GM21423 (cell line): ENCODE data around the gene MRPS18C.
"Not testable (repeated sequence)": the region's sequence is repeated elsewhere in the genome, so short reads cannot be mapped to it uniquely, and the experiment has no call there.

Experiments
- ATAC-seq: cut with Tn5 transposase; IDR thresholded peaks from one replicate; pipeline ENCODE4 v1.9.1; 2021; ENCODE audit warnings: mild to moderate bottlenecking, moderate library complexity; ENCODE audit not compliant: unreplicated experiment

Gene MRPS18C

DNA sequence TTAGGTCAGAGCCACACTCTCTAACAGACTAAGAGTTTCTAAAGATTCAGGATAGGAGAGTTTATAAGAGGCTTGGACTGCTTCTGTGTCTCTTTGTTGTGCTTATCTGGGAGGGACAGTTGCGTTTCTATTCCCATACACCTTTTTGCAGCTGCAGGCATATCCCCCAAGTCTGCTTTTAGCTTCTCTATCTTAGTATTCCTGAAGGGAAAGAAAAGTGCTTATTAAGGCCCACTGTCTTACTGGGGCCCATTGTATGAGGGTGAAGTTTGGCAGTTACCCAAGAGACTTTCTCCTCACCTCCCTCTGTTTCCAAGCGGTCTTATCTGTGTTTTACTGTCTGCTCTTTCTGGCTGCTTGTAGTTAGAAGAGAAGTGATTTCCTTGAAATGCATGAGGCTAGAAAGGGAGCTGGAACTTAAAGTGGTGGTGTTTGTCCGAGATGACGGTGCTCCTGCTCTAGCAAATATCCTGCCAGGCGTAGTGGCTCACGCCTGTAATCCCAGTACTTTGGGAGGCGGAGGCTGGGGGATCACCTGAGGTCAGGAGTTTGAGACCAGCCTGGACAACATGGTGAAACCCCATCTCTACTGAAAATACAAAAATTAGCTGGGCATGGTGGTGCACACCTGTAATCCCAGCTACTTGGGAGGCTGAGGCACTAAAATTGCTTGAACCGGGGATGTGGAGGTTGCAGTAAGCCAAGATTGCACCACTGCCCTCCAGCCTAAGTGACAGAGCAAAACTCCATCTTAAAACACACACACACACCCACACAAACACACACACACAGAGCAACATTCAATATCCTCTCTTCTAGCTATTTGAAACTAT is 40.4 kb downstream of the MRPS18C start:
- not testable (repeated sequence) for ATAC-seq

DNA sequence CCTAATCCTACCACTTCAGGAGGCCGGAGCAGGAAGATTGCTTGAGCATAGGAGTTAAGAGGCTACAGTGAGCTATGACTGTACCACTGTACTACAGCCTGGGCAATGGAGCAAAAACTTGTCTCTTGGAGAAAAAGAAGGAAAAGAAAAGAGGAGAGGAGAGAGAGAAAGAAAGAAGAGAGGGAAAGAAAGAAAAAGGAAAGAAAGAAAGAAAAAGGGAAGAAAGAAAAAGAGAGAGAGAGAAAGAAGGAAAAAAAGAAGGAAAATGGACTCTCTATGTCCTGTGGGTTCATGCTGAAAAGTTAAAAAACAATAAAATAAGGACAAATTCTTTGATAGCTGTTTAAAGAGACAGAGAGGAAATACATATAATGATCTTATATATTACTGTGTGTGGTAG is 42.3 kb downstream of the MRPS18C start:
- no peak for ATAC-seq

GRCh38 chr4:83501671-83502070 is 45.8 kb downstream of the MRPS18C start:
- not testable (repeated sequence) for ATAC-seq

DNA sequence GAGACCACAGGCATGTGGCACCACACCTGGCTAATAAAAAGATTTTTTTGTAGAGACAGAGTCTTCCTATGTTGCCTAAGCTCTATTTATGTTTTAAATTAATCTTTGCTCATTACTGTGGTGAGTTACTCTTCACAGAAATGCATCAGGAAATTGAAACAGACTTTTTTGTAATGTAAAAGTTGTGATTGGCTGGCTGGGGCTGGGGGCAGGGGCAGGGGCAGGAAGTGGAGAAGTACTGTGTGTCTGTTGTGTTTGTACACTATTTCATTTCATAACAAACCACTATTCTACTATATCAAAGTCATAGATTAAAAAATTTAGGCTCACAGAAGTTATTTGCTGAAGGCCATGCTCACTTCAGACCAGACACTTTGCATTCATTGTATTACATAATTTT is 48.1 kb downstream of the MRPS18C start:
- ATAC-seq = no peak

DNA sequence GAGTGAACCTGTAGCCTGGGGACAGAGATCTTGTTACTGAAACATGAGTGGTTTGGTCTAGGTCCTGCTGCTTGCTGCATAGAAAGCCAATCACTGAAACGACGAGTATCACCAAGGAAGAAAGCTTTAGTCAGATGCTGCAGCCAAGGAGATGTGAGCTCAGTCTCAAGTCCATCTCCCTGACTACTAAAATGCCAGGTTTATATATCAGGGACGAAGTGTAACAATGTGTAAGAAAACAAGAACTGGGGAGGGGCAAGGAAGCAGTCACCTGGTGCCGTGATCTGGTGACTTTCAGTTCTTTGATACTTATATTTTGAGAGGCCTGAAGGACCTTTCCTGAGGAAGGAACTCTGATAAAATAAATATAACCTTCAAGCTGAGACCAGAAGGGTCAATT is 48.6 kb downstream of the MRPS18C start:
- no peak for ATAC-seq

GRCh38 chr4:83504996-83505395 is 49.1 kb downstream of the MRPS18C start:
- ATAC-seq = no peak

GRCh38 chr4:83509156-83509585 is 53.3 kb downstream of the MRPS18C start:
- ATAC-seq = not testable (repeated sequence)

DNA sequence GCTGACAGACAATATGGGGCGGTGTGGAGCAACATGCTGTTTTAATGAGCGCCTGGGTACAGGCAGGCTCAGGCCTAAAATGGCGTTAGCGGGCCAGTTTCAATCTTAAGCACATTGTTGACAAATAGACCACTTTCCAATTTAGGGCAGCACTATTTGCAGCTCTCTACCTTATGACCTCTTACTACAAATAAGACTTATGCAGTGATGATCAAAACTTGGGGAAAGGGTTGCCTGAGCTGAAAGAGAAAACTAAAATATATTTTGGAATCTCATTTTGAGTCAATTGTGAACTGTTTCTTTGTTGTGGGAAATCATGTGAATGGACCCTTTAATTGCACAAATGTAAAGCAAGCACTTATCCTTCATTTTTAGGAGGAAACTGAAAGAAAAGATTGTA is 54.6 kb downstream of the MRPS18C start:
- no peak for ATAC-seq
